ENCODE data around the gene B4GALT7.

The B4GALT7 gene

DNA sequence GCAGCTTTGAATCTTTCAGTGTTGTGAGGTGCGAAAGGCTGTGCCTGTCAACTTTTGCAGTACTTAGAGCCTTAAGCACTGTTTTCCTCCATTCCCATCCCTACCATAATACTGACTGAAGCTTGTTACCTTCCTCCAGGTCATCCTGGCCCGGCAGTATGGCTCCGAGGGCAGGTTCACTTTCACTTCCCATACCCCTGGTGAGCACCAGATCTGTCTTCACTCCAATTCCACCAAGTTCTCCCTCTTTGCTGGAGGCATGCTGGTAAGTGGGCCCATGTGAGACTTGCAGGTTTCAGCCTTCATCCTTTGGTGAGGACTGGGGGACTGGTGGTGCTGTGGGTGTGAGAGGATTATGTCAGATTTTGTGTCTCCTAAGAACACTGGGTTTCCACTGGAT, 6.4 kb upstream of the B4GALT7 start:
- no peak for DNase-seq (ENCODE audit: low read depth in 1 of 2, low spot score in 1 of 2)

DNA sequence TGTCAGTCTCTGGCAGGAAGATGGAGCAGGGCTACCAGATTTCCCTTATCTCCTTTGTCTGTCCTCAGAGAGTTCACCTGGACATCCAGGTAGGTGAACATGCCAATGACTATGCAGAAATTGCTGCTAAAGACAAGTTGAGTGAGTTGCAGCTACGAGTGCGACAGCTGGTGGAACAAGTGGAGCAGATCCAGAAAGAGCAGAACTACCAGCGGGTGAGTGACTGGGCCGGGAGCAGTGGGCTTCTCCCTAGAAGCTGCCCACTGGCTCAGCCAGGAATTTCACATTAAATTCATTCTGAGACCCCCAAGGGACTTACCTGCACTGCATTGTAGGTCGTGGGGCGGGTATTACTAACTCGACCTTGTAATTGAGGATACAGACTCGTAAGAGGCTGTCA, 5.9 kb upstream of the B4GALT7 start:
- DNase-seq (ENCODE audit: low read depth in 1 of 2, low spot score in 1 of 2), result no peak

DNA sequence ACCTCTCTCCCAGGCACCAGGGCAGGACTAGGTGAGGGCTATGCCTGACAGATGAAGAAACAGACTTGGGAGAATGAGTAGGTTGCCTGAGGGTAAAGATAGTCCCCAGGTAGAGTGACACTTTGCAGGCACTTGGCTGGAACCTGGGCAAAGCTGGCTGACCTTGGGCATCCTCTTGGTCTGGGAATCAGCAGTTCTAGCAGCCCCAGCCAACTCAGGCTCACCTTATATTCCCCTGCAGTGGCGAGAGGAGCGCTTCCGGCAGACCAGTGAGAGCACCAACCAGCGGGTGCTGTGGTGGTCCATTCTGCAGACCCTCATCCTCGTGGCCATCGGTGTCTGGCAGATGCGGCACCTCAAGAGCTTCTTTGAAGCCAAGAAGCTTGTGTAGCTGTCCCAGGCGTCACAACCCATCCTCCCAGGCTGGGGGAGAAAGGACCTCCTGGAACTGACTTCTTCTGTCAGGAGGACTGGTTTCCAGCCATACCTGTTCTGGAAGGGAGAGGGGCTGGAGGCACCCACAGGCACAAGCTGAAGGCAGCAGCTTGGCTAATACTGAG, 4.8 kb upstream of the B4GALT7 start:
- no peak for DNase-seq (ENCODE audit: low read depth in 1 of 2, low spot score in 1 of 2)

DNA sequence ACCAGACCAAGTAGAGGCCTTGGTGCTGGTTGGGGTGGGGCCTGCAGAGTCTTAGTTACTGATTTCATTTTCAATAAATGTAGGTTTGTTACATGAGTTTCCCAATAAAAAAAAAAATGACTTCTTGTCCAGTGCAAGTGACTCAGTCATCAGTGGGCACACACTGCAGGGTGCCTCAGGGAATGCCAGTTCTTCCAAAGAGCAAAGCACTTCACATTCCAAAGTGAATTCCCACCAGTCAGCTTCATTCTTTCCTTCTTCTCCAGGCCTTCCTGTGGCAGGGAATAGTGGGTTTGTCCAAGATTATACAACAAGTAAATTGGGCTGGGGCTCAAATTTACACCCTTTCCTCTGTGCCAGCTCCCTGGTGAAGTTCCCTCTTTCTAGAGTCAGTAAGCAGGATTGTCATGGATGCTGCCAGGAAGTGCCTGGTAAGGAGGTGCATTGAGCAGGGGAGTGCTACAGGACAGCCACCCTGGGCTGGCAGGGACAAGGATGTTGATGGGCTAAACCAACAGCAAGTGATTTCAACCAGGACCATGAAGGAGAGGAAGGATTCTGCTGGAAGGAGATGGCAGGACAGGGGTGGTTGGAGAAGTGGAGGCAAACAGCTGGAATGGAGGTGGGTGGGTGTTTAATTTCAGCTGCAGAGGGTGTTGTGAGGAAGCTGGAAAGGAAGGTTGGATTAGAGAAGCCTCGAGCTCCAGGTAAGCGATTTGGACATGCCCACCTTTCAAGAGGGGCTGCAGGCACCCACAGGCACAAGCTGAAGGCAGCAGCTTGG, 3.7 kb upstream of the B4GALT7 start:
- DNase-seq (ENCODE audit: low read depth in 1 of 2, low spot score in 1 of 2), result no peak

DNA sequence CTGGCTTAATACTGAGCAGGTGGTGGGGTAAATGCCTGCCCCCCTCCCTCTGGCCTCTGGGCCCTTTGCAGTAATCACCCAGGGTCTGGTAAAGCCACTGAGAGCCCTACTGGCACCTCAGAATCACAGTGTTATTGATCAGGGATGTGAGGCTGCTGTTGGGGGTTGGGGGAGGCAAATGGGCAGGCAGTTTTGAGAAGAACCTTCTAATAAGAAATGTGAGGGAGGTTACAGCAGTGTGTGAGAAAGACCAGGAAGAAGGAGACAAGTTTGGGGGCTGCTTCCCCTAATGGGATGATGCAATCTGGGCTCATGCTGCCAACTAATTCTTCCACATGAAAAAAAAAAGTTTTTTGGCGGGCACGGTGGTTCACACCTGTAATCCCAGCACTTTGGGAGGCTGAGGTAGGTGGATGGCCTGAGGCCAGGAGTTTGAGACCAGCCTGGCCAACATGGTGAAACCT, 3.1 kb upstream of the B4GALT7 start:
- DNase-seq (ENCODE audit: low read depth in 1 of 2, low spot score in 1 of 2), result no peak

DNA sequence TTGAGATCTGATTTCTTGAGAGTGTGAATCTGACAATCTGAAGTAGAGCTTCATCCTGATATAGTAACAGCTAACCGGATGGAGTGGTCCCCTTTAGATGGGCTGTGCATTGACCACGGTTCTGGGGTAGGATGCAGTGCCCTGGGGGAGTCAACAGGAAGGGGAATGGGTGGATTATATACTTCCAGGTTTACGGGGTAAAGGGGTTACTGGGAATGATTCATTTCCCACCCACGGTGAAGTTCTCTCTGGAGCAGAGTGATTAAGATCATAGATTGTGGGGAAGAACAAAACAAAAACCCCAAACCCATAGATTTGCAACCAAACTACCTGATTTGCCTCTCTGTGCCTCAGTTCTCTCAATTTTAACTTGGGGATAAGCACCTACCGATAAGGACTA, 1.5 kb upstream of the B4GALT7 start:
- DNase-seq (ENCODE audit: low read depth in 1 of 2, low spot score in 1 of 2), result no peak

DNA sequence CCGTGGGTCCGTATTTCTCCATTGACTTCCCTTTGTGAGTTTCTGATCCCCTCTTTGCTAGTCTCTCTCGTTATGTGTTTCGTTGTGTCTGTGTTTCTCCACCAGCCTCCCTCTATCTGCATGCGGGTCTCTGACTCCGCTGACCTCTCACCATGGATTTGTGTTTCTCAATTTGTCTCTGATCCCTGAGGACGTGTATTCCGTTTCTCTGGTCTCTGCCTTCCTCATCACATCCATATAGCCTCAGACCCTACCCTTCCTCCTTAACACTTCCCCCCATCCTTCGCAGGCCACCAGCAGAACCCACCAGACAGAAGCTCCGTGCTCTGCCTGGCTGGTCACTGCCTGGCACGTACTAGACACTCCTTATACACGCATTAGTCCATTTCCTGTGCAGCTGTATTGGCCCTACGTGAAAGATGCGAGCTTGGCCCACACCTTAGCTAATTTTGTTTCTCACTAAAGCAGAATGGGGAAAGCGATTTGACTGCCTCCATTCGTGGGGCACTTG, 631 bp downstream of the B4GALT7 start:
- no peak for DNase-seq (ENCODE audit: low read depth in 1 of 2, low spot score in 1 of 2)

DNA sequence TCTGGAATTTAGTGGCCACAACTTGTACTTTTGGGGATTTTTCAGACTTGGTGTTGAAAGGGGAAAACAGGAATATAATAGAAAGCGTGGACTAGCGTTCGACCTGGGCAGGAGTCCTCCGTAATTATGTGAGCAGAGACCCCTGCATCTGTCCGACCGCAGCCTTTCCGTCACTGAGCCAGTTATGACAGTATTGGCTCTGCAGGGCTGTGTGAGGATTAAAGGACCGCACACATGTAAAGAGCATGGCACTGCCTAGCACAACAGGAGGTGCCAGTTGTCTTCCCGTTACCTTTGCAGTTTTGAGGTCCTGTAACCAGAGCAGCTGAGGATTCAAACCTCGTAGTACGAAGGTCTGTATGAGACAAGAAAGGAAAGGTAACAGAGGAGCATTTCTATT, 1.2 kb downstream of the B4GALT7 start:
- DNase-seq (ENCODE audit: low read depth in 1 of 2, low spot score in 1 of 2), result no peak

DNA sequence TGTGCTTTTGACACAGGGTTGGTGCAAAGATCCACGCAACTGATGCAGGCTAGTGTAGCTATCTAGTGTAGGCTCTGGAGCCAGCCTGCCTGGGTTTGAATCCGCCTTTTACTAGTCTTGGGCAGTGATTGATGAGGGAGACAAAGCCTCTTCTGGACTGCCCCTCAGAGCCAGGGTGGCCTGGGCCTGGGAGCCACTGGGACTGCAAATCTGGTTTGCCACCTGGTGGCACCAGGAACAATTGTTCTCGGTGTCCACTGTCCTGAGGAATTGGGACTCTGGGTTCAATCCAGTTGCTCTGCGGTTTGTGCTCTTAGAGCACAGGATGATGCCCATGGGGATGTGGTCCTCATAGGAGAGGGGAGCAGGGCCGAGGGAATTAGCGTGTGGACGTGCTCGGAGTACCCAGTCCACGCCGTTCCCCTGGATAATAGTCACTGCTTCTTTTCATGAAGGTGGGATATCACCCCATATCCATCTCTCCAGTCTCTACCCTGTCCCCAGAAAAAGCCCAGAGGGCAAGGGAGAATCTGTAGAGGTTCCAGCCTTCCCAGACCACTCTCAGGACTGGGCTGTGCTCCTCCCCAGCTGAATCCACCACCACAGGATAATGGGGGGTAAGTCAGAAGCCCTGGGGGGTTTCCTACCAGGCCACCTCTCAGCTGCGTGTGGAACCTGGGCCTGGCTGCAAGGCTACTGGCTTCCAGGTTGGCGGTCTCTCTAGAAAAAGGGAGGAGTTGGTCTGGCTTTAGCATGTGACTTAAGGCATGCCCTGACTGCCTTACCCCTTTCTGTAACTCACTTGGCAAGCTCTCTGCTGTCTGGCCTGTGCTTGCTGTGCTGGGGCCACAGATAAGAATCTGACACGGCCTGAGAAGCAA, 1.9 kb downstream of the B4GALT7 start:
- DNase-seq (ENCODE audit: low read depth in 1 of 2, low spot score in 1 of 2), result no peak

DNA sequence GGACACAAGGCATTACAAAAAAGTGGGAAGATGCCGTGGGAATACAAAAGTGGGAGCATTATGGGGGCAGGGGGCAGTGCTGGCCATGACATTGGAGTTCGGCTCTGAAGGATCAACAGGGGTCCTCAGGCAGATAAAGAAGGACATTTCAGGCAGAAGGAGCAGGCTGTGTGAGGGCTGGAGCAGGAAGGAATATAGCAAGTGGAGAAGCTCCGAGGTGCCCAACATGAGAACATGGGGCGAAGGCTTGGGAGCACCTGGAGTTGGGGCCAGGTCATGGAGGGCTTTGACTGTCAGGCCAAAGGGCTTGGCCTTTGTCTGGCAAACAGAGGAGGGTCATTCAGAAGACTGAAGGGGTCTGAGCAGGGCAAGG, 2.5 kb downstream of the B4GALT7 start:
- no peak for DNase-seq (ENCODE audit: low read depth in 1 of 2, low spot score in 1 of 2)

DNA sequence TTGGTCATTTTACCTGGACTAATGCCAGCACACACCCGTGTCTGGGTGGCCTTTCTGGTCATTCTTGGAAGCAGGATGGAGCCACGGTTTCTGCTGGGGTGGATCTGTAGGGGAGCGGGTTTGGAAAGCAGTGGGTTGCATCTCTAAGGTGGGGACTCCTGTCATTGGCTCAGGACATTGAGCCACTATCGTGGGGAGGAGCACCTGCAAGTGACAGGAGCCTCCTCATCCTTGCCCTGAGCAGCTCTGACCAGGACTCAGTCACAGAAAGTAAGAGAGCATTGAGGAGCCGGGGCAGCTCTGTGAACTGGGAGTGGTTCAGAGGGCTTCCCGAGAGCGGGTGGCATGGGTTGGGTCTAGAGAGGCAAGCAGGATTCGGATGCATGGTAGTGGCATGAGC, 3.7 kb downstream of the B4GALT7 start:
- no peak for DNase-seq (ENCODE audit: low read depth in 1 of 2, low spot score in 1 of 2)

DNA sequence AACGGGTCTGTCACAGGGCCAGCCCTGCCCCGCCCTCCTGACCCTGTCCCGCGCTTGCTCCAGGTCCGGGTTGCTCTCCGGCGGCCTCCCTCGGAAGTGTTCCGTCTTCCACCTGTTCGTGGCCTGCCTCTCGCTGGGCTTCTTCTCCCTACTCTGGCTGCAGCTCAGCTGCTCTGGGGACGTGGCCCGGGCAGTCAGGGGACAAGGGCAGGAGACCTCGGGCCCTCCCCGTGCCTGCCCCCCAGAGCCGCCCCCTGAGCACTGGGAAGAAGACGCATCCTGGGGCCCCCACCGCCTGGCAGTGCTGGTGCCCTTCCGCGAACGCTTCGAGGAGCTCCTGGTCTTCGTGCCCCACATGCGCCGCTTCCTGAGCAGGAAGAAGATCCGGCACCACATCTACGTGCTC, 4.2 kb downstream of the B4GALT7 start:
- no peak for DNase-seq (ENCODE audit: low read depth in 1 of 2, low spot score in 1 of 2)

DNA sequence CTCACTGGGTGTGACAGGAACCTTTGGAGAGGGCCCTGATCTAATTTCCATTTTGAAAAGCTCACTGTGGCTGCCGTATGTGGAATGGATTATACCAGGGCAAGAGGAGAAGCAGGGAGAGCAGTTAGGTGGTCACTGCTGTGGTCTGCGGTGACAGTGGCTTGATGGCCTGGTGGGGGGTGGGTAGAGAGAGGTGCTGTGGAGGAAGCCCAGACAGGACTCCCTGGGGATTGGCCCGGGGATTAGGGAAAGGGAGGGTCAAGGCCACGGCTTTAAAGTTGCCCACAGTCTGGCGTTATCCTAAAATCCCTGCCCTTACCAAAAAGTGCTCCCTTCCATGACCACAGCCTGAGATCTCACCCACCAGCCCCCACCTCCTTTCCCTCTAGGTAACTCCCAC, 4.7 kb downstream of the B4GALT7 start:
- DNase-seq (ENCODE audit: low read depth in 1 of 2, low spot score in 1 of 2), result no peak

DNA sequence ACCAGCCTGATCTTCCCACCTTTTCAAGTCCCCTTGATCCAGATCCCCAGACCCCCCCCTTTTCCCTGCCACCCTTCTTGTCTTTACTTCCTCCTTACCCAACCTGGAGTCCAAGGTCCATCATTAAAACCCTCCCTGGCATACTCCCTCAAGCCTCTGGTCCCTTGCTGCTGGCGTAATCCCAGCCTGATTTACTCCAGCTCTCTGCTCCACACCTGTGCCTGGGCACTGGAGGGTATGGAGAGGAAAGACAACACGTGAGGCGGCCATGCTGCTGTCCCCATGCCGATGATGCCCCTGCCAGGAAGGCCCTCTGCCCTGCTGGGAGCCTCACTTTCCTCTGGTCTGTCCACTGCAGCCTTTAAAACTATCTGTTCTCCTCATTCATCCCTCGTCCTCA, 5.1 kb downstream of the B4GALT7 start:
- no peak for DNase-seq (ENCODE audit: low read depth in 1 of 2, low spot score in 1 of 2)

DNA sequence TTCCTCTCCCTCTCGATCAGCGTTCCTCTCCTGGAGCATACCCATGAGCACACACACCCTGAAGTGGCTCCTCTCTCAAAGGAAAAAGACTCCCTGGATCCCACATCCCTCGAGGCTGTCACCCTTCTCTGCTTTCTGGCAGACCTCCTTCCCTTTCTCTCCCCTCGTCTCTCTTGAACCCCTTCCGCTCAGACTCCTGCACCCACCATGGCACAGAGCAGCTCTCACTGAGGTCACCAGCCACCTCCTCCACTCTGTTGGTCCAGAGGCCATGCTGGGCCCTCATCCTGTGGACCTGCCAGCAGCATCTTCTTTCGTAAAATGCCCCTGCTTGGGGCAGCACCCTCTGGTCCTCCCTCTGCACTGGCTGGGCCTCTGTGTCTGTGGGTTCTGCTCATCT, 5.7 kb downstream of the B4GALT7 start:
- DNase-seq (ENCODE audit: low read depth in 1 of 2, low spot score in 1 of 2), result no peak

DNA sequence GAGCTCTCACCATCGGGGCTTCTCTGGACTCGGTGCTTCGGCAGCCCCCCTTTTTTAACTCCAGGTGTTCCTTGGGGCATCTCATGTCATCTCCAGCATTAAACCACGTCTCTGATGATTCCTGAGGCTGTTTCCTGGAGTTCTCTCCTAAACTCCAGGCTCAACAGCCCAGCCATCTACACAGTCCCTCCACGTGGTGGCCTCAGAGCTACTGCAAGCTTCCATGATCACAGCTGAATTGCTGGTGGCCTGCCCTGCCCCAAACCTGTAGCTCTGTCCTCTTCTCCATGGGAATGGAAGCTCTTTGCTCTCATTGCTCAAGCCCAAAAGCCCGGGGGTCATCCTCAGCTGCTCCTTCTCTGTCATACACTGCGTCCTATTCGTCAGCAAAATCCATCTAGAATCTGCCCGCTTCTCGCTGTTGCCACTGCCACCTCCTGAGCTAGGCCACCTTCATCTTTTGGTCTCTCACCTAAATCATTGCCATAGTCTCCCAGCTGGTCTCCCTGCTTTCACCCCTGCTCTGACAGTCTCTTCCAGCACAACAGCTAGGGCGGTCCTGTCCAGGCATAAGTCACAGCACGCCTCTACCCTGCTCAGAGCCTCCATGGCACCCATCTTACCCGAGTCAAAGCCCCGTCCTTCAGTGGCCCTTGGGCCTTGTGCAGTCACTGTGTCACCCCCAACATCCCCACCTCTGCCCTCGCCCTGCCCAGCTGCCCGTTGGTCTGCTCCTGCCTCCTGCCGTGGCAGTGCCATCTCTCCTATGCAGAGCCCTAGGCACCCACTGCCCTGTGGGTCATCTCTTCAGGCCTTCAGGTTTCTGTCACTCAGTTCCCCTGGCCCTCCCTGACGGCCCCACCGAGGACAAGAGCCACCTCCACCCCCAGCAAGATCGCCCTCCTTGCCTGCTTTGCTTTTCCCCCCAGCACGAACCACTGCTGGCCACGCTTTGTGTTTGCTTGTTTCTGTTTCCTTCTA, 6.4 kb downstream of the B4GALT7 start:
- DNase-seq (ENCODE audit: low read depth in 1 of 2, low spot score in 1 of 2), result no peak

DNA sequence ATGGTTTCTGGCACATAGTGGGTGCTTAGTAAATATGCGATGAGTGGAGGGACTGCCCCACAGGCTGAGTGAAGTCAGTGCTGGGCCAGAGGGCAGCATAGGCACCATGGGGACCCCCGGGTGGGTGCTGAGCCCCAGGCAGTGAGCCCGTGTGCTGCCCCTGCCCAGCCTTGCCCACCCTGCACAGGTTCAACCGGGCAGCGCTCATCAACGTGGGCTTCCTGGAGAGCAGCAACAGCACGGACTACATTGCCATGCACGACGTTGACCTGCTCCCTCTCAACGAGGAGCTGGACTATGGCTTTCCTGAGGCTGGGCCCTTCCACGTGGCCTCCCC, 7.2 kb downstream of the B4GALT7 start:
- no peak for DNase-seq (ENCODE audit: low read depth in 1 of 2, low spot score in 1 of 2)

DNA sequence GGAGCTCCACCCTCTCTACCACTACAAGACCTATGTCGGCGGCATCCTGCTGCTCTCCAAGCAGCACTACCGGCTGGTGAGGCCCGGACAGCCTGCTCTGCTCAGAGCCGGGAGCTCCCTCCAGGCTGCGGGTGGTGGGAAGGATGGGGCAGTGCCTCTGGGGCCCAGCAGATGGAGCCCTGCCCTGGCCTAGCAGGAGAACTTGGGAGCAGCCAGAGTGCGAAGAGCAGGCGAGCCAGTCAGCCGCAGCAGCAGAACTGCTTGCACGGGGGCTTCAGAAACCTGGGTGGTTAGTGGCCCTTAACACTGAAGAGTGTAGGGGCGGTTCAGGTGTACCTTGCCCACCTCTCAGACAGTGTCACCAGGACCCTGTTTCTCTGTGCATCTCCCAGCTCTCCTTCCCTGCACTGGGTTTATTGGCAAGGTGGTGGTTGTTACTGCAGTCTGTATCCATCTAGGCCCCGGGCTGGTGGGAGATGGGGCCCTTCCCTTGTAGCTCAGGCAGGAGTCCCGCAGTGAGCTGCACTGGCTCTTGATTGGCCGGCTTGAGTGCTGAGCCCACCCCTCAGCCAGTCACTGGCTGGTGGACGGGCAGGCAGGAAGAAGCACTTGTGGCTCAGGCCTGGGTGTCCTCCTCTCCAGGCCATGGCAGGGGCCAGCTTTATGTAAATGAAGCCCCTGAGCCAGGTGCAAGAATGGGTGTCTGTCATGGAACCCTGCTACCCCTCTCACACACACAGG, 7.7 kb downstream of the B4GALT7 start:
- peak; percentile 32 to 55 for DNase-seq (ENCODE audit: low read depth in 1 of 2, low spot score in 1 of 2)

DNA sequence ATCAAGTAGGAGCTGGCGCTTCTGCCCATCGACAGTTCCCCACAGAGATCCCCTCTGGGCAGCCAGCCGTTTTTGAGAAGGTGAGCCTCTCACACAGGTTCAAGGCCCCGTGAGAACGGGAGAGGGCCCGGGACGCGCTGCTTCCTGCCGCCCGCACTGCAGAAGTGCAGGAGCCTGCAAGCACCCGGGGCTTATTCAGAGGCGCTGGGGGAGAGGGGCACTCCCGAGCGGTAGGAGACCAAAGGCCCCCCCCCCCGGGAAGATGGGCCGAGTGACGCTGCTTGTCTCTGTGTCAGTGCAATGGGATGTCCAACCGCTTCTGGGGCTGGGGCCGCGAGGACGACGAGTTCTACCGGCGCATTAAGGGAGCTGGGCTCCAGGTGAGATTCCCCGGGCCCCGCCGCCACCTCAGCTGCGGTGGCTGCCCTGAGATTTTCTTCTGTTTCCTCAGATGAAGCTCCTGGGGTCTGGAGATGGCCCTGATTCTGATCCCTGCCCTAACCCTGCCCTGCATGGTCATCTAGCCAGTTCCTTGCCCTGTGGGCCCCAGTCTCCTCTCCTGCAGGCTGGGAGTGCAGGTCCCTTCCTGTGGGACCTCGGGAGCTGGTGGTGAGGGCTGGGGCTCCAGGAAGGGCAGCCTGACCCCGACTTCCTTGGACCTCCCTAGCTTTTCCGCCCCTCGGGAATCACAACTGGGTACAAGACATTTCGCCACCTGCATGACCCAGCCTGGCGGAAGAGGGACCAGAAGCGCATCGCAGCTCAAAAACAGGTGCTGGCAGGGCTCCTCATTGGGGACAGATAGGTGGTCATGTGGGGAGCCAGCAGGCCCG, 8.5 kb downstream of the B4GALT7 start:
- DNase-seq (ENCODE audit: low read depth in 1 of 2, low spot score in 1 of 2), result no peak

Measured in stimulated activated CD4-positive, alpha-beta T cell treated with anti-CD3 and anti-CD28 coated beads, Interleukin-15, amount 100 ng/mL, for 1 hour (primary cell).